Stimulated activated naive CD8-positive, alpha-beta T cell treated with anti-CD3 and anti-CD28 coated beads, Interleukin-15, Interleukin-2, amounts not matched to agents 100 ng/mL and 50 ng/mL, for 24 hours (primary cell): ENCODE measurements around the gene ZSCAN5B.
"Not testable (repeated sequence)": the region's sequence is repeated elsewhere in the genome, so short reads cannot be mapped to it uniquely, and the experiment has no call there.

ENCODE experiments used
- H3K27ac Mint-ChIP-seq: one replicate; pipeline ENCODE4 v1.8.0; 2021; ENCODE audit warnings: mild to moderate bottlenecking, mixed read lengths
- H3K27me3 Mint-ChIP-seq: one replicate; pipeline ENCODE4 v1.8.0; 2021; ENCODE audit warnings: mixed read lengths
- H3K36me3 Mint-ChIP-seq: one replicate; pipeline ENCODE4 v1.8.0; 2021; ENCODE audit warnings: low read depth, mixed read lengths
- H3K4me1 Mint-ChIP-seq: one replicate; pipeline ENCODE4 v1.8.0; 2021; ENCODE audit warnings: low read depth, mixed read lengths
- H3K4me3 Mint-ChIP-seq: one replicate; pipeline ENCODE4 v1.8.0; 2021; ENCODE audit warnings: mild to moderate bottlenecking, mixed read lengths
- H3K9me3 Mint-ChIP-seq: one replicate; pipeline ENCODE4 v1.8.0; 2021; ENCODE audit warnings: mixed read lengths

ZSCAN5B gene

DNA sequence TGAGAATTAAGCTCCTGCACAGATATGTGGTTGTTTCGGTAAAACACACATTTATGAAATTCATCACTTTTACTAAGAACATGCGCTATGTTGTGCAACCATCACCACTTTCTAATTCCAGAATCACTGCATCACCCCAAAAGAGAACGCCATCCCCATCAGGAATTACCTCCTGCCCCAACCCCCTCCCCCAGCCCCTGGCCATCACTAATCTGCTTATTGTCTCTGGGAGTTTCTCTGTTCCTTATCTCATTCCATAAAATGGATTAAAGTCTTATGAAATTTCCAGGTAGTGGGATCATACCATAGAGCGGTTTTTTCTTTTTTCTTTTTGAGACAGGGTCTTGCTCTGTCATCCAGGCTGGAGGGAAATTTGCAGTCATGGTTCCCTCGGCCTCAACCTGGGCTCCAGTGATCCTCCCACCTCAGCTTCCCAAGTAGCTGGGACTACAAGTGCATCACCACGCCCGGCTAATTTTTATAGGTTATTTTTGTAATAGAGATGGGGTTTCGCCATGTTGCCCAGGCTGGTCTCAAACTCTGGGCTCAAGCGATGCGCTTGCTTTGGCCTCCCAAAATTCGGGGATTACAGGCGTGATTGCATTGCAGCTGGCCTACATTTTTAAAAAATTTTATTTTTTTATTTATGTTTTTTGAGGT is 3.5 kb downstream of the ZSCAN5B start:
- Mint-ChIP-seq H3K36me3 (no peaks in the 10 kb centered on the region), H3K27me3 (no peaks in the 10 kb centered on the region), H3K27ac (no peak overlapping the region), H3K4me3 (no peak overlapping the region), H3K9me3 (no peaks in the 10 kb centered on the region), H3K4me1 (no peaks in the 10 kb centered on the region)

DNA sequence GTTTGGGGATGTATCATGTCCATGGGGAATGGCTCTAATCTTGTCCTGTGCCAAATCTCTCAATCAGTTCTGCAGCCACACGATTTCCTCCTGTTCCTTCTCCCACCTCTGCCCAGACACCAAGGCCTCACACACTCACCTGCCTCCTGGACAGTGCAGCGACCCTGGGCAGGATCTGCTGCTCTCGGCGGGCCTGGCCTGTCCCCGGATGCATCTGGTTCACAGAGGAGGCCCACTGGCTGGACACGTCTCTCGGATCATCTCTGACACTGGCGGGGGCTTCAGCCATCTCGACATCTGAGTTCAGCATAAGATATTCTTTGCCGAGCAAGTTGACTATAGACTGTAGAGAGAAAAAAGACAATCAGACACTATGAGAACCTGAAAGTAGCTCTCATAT is 5.9 kb downstream of the ZSCAN5B start:
- H3K27ac Mint-ChIP-seq, result no peak overlapping the region
- no peaks in the 10 kb centered on the region for H3K27me3 Mint-ChIP-seq
- H3K4me1 Mint-ChIP-seq, result no peaks in the 10 kb centered on the region
- H3K36me3 Mint-ChIP-seq, result no peaks in the 10 kb centered on the region
- no peak overlapping the region for H3K4me3 Mint-ChIP-seq
- no peaks in the 10 kb centered on the region for H3K9me3 Mint-ChIP-seq

GRCh38 chr19:56191115-56191514 is 6.5 kb downstream of the ZSCAN5B start:
- no peak overlapping the region for H3K4me3 Mint-ChIP-seq
- H3K36me3 Mint-ChIP-seq, result no peaks in the 10 kb centered on the region
- no peaks in the 10 kb centered on the region for H3K4me1 Mint-ChIP-seq
- no peak overlapping the region for H3K27ac Mint-ChIP-seq
- H3K27me3 Mint-ChIP-seq, result no peaks in the 10 kb centered on the region
- H3K9me3 Mint-ChIP-seq, result no peaks in the 10 kb centered on the region

GRCh38 chr19:56189785-56190184 is 7.8 kb downstream of the ZSCAN5B start:
- Mint-ChIP-seq H3K36me3 (no peaks in the 10 kb centered on the region), H3K27ac (no peak overlapping the region), H3K4me1 (no peaks in the 10 kb centered on the region), H3K9me3 (no peaks in the 10 kb centered on the region), H3K4me3 (no peak overlapping the region), H3K27me3 (no peaks in the 10 kb centered on the region)

GRCh38 chr19:56177564-56178243 is 19.9 kb downstream of the ZSCAN5B start:
- Mint-ChIP-seq H3K27ac (no peak overlapping the region), H3K27me3 (no peaks in the 10 kb centered on the region), H3K9me3 (no peaks in the 10 kb centered on the region), H3K36me3 (no peaks in the 10 kb centered on the region), H3K4me3 (no peak overlapping the region), H3K4me1 (no peaks in the 10 kb centered on the region)

GRCh38 chr19:56176881-56177280 is 20.7 kb downstream of the ZSCAN5B start:
- no peaks in the 10 kb centered on the region for H3K36me3 Mint-ChIP-seq
- H3K9me3 Mint-ChIP-seq, result no peaks in the 10 kb centered on the region
- peaks cover under 1% of the 10 kb centered on the region for H3K4me1 Mint-ChIP-seq
- H3K27ac Mint-ChIP-seq, result no peak overlapping the region
- H3K27me3 Mint-ChIP-seq, result no peaks in the 10 kb centered on the region
- H3K4me3 Mint-ChIP-seq, result no peak overlapping the region

GRCh38 chr19:56176310-56176709 is 21.3 kb downstream of the ZSCAN5B start:
- not testable (repeated sequence) for H3K36me3 Mint-ChIP-seq, H3K9me3 Mint-ChIP-seq, H3K27ac Mint-ChIP-seq, H3K27me3 Mint-ChIP-seq, H3K4me3 Mint-ChIP-seq, H3K4me1 Mint-ChIP-seq

- not testable (repeated sequence) for H3K9me3 Mint-ChIP-seq, H3K4me1 Mint-ChIP-seq, H3K4me3 Mint-ChIP-seq, H3K27ac Mint-ChIP-seq, H3K27me3 Mint-ChIP-seq, H3K36me3 Mint-ChIP-seq
These were observed 21.7 kb downstream of the ZSCAN5B start, which contains the start of gene GALP for GRCh38 chr19:56175861-56176307. TSS of gene GALP (plus strand) at chr19:56176008. CDS start at chr19:56177109, 1,101 bp downstream.

DNA sequence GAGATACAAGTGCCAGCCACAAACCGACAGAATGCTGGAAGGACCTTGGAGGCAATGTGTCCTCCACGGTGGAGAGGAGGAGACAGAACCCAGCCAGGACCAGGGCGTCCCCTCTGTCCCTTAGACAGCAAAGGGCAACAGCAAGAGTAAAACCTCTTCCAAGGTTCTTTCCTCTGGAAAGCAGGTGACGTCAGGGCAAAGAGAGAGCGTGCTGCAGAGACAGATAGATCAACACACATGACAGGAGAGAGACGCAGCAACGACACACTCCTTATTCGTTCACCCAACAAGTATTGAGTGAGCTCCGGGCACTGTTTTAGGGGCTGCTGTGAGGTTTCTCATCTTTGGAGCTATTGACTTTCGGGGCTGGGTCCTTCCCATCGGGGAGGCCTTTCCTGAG is 23.0 kb downstream of the ZSCAN5B start:
- no peaks in the 10 kb centered on the region for H3K9me3 Mint-ChIP-seq
- no peak overlapping the region for H3K4me3 Mint-ChIP-seq
- no peaks in the 10 kb centered on the region for H3K36me3 Mint-ChIP-seq
- H3K4me1 Mint-ChIP-seq, result peaks cover 3% of the 10 kb centered on the region
- H3K27me3 Mint-ChIP-seq, result no peaks in the 10 kb centered on the region
- H3K27ac Mint-ChIP-seq, result no peak overlapping the region

GRCh38 chr19:56174086-56174485 is 23.5 kb downstream of the ZSCAN5B start:
- Mint-ChIP-seq H3K27ac (no peak overlapping the region), H3K4me3 (no peak overlapping the region), H3K27me3 (no peaks in the 10 kb centered on the region), H3K4me1 (peaks cover 3% of the 10 kb centered on the region), H3K36me3 (no peaks in the 10 kb centered on the region), H3K9me3 (no peaks in the 10 kb centered on the region)

DNA sequence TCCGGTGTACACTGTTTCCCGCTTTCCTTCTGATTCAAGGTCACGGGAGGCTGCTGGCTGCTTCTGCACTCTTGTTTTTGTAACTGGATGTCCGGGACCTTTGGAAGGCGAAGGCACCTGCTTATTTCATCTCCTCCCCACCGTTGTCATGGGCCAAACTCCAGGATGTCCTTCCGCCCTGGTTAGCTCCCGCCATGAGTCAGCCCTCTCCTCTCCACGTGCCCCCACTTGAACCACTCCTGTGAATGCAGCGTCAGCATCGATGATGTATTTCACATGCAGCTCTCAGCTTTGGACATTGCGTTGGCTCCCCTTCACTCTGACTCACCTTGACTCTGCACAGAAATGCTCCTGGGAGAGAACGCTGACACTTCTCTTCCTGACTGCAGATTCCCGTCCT is 27.3 kb downstream of the ZSCAN5B start:
- Mint-ChIP-seq H3K9me3 (no peaks in the 10 kb centered on the region), H3K27me3 (no peaks in the 10 kb centered on the region), H3K4me3 (no peak overlapping the region), H3K36me3 (no peaks in the 10 kb centered on the region), H3K27ac (no peak overlapping the region), H3K4me1 (peaks cover 3% of the 10 kb centered on the region)

GRCh38 chr19:56167064-56167578 is 30.5 kb downstream of the ZSCAN5B start:
- H3K4me3 Mint-ChIP-seq, result no peak overlapping the region
- H3K27me3 Mint-ChIP-seq, result no peaks in the 10 kb centered on the region
- peaks cover 14% of the 10 kb centered on the region for H3K4me1 Mint-ChIP-seq
- no peaks in the 10 kb centered on the region for H3K9me3 Mint-ChIP-seq
- H3K36me3 Mint-ChIP-seq, result no peaks in the 10 kb centered on the region
- H3K27ac Mint-ChIP-seq, result no peak overlapping the region

DNA sequence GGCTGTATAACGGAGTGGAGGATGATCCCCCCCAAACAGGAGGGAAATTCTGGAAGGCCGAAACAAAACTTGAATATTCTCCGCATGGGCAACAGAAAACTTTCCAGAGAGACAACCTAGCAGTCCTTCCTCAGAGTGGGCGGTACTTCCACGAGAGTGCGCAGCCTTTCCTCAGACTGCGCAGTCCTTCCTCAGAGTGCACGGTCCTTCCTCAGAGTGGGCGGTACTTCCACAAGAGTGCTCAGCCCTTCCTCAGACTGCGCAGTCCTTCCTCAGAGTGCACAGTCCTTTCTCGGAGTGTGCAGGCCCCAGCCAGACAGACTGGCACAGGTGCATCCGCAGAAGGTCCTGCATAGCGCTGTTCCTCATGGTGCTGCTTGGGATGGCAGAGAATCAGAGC is 34.5 kb downstream of the ZSCAN5B start:
- Mint-ChIP-seq H3K36me3 (peaks cover 9% of the 10 kb centered on the region), H3K4me3 (no peak overlapping the region), H3K9me3 (no peaks in the 10 kb centered on the region), H3K27ac (peak overlapping the region; percentile 36), H3K4me1 (peaks cover 14% of the 10 kb centered on the region), H3K27me3 (no peaks in the 10 kb centered on the region)

DNA sequence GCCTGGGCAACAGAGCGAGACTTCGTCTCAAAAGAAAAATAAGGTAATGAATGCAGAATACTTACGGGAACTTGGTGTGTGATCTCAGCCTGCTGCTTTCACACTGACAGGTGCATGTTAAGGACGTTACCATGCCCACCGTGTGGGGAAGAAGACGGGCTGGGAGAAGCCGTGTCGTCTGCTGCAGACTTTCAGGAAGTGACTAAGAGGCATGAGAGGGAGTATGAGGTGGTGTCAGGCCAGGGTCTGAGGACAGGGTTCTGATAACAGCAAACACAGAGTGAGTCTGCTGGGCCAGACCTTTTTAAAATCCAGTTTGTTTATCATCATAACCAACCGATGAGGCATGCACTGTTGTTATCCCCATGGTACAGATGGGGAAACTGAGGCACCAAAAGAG is 35.3 kb downstream of the ZSCAN5B start:
- peaks cover 13% of the 10 kb centered on the region for H3K36me3 Mint-ChIP-seq
- no peaks in the 10 kb centered on the region for H3K9me3 Mint-ChIP-seq
- H3K4me1 Mint-ChIP-seq, result peaks cover 14% of the 10 kb centered on the region
- no peaks in the 10 kb centered on the region for H3K27me3 Mint-ChIP-seq
- no peak overlapping the region for H3K27ac Mint-ChIP-seq
- H3K4me3 Mint-ChIP-seq, result no peak overlapping the region

DNA sequence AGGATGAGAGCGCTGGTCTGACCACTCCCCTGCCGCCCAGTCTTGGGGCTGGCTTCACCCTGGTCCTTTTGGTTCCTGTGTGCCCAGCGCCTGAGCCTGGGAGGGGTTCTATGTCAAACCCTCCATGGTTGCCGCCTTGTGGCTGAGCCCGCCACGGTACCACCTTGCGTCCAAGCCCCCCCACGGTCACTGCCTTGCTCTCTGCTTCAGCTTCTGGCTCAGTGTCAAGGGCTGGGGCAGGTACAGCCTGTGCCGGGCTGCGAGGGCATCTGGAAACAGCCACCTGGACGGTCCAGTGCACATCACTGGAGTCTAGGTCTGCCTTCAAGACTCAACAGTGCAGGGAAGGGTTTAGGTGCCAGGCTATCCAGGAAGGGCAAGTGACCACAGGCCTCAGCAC is 36.0 kb downstream of the ZSCAN5B start:
- Mint-ChIP-seq H3K27me3 (no peaks in the 10 kb centered on the region), H3K9me3 (no peaks in the 10 kb centered on the region), H3K27ac (no peak overlapping the region), H3K4me3 (no peak overlapping the region), H3K36me3 (peaks cover 16% of the 10 kb centered on the region), H3K4me1 (peaks cover 14% of the 10 kb centered on the region)
